Karpas-422 (cell line): Measurements from ENCODE around the gene CST2. TPM values are rescaled to one million over a fixed set of nuclear protein-coding genes. Genes with fewer than 3 reads are reported as not detected.
"Not testable (repeated sequence)": the region's sequence is repeated elsewhere in the genome, so short reads cannot be mapped to it uniquely, and the experiment has no call there.

Source experiments
- DNase-seq: peaks from one replicate; pipeline ENCODE4 v3.0.0-alpha.2; 2015
- H2AFZ ChIP-seq: fragments of 200-600 bp; sonication (generic); 2 replicates; pipeline ENCODE4 v1.6.1; 2014; ENCODE audit warnings: antibody characterized with exemption, low read length, mixed read lengths
- H3K27ac ChIP-seq: fragments of 200-600 bp; sonication (generic); 2 replicates; pipeline ENCODE4 v1.5.1; 2014; ENCODE audit warnings: mild to moderate bottlenecking, low read length, moderate library complexity
- H3K27me3 ChIP-seq: fragments of 200-600 bp; sonication (generic); 2 replicates; pipeline ENCODE4 v1.6.1; 2014; ENCODE audit warnings: low read length, mixed read lengths
- H3K36me3 ChIP-seq: fragments of 200-600 bp; sonication (generic); 2 replicates; pipeline ENCODE4 v1.6.1; 2014; ENCODE audit warnings: low read length, mixed read lengths; ENCODE audit not compliant: insufficient read depth
- H3K4me1 ChIP-seq: fragments of 200-600 bp; sonication (generic); 2 replicates; pipeline ENCODE4 v1.6.1; 2014; ENCODE audit warnings: mild to moderate bottlenecking, low read length, mixed read lengths
- H3K4me2 ChIP-seq: fragments of 200-600 bp; sonication (generic); 2 replicates; pipeline ENCODE4 v1.6.1; 2014; ENCODE audit warnings: low read length, low read depth, mild to moderate bottlenecking; ENCODE audit not compliant: poor library complexity, severe bottlenecking
- H3K4me3 ChIP-seq: fragments of 200-600 bp; sonication (generic); 2 replicates; pipeline ENCODE4 v1.5.1; 2014; ENCODE audit warnings: mild to moderate bottlenecking, antibody characterized with exemption, low read length, mixed read lengths
- H3K79me2 ChIP-seq: fragments of 200-600 bp; sonication (generic); 2 replicates; pipeline ENCODE4 v1.6.1; 2014; ENCODE audit warnings: mild to moderate bottlenecking, low read length, mixed read lengths
- H3K9ac ChIP-seq: fragments of 200-600 bp; sonication (generic); 2 replicates; pipeline ENCODE4 v1.6.0; 2014; ENCODE audit warnings: low read length
- H3K9me2 ChIP-seq: fragments of 200-600 bp; sonication (generic), shearing (Covaris generic); replicated peaks from 2 replicates; pipeline ENCODE4 v1.6.0; 2014; ENCODE audit warnings: mild to moderate bottlenecking, low read length, moderate library complexity; ENCODE audit not compliant: insufficient read depth
- H3K9me3 ChIP-seq: fragments of 300-700, 200-600 bp; sonication (generic); 2 replicates; pipeline ENCODE4 v1.6.1; 2014; ENCODE audit warnings: low read length, mixed read lengths
- H4K20me1 ChIP-seq: fragments of 200-600 bp; sonication (generic); 2 replicates; pipeline ENCODE4 v1.6.1; 2014; ENCODE audit warnings: mild to moderate bottlenecking, antibody characterized with exemption, low read length, low read depth; ENCODE audit not compliant: insufficient read depth
- total RNA-seq: library from RNA; depleted of rRNA; stranded (reverse); fragments of >200 nt; shearing (Covaris generic); gene quantifications from 2 replicates; pipeline ENCODE4 v1.2.3, GENCODE V29; 2014; ENCODE audit warnings: low replicate concordance

The CST2 gene
- total RNA-seq, 1 experiment from 2014 or later, result not detected

GRCh38 chr20:23867152-23867776 lies 40.7 kb upstream of the CST2 start:
- Histone ChIP-seq H3K79me2 (no peaks in the 10 kb centered on the region), H3K4me3 (no peak overlapping the region), H3K9me2 (no peaks in the 10 kb centered on the region), H3K27me3 (no peaks in the 10 kb centered on the region), H3K27ac (no peak overlapping the region), H3K36me3 (no peaks in the 10 kb centered on the region), H4K20me1 (no peaks in the 10 kb centered on the region), H3K9ac (no peak overlapping the region), H2AFZ (no peak overlapping the region), H3K4me2 (no peak overlapping the region), H3K4me1 (no peaks in the 10 kb centered on the region), H3K9me3 (no peaks in the 10 kb centered on the region)
- no peak for DNase-seq

- not testable (repeated sequence) for H2AFZ ChIP-seq, H3K4me1 ChIP-seq, H3K27ac ChIP-seq, H3K4me2 ChIP-seq, H3K27me3 ChIP-seq, H3K36me3 ChIP-seq, H3K9me3 ChIP-seq, DNase-seq, H3K79me2 ChIP-seq, H3K4me3 ChIP-seq, H3K9ac ChIP-seq, H3K9me2 ChIP-seq, H4K20me1 ChIP-seq
Observed at GRCh38 chr20:23860771-23861170, 34.2 kb upstream of the CST2 start.

GRCh38 chr20:23857962-23858595 lies 31.6 kb upstream of the CST2 start:
- DNase-seq, result no peak
- H3K27ac ChIP-seq, result no peak overlapping the region

GRCh38 chr20:23856736-23857135 lies 30.2 kb upstream of the CST2 start:
- no peaks in the 10 kb centered on the region for H3K27me3 ChIP-seq

More at GRCh38 chr20:23857962-23858595, 31.6 kb upstream of the CST2 start:
- Histone ChIP-seq H3K4me3 (no peak overlapping the region), H3K27me3 (no peaks in the 10 kb centered on the region), H2AFZ (no peak overlapping the region), H3K9me3 (no peaks in the 10 kb centered on the region), H4K20me1 (no peaks in the 10 kb centered on the region), H3K9me2 (no peaks in the 10 kb centered on the region), H3K4me1 (no peaks in the 10 kb centered on the region), H3K79me2 (no peaks in the 10 kb centered on the region), H3K36me3 (no peaks in the 10 kb centered on the region), H3K9ac (no peak overlapping the region), H3K4me2 (no peak overlapping the region)

GRCh38 chr20:23856226-23856625 lies 29.7 kb upstream of the CST2 start:
- no peaks in the 10 kb centered on the region for H4K20me1 ChIP-seq
- no peaks in the 10 kb centered on the region for H3K79me2 ChIP-seq
- no peak overlapping the region for H3K9ac ChIP-seq
- H3K9me3 ChIP-seq, result no peaks in the 10 kb centered on the region
- H3K4me2 ChIP-seq, result no peak overlapping the region
- H3K27ac ChIP-seq, result no peak overlapping the region
- H3K36me3 ChIP-seq, result no peaks in the 10 kb centered on the region
- no peaks in the 10 kb centered on the region for H3K9me2 ChIP-seq
- no peaks in the 10 kb centered on the region for H3K4me1 ChIP-seq
- H3K27me3 ChIP-seq, result no peaks in the 10 kb centered on the region
- DNase-seq, result no peak
- no peak overlapping the region for H2AFZ ChIP-seq
- H3K4me3 ChIP-seq, result no peak overlapping the region

More at GRCh38 chr20:23856736-23857135, 30.2 kb upstream of the CST2 start:
- no peaks in the 10 kb centered on the region for H3K4me1 ChIP-seq
- H3K79me2 ChIP-seq, result no peaks in the 10 kb centered on the region
- no peaks in the 10 kb centered on the region for H3K9me2 ChIP-seq
- no peak overlapping the region for H3K27ac ChIP-seq
- H3K9ac ChIP-seq, result no peak overlapping the region
- no peak for DNase-seq
- H3K4me3 ChIP-seq, result no peak overlapping the region
- H4K20me1 ChIP-seq, result no peaks in the 10 kb centered on the region
- H3K36me3 ChIP-seq, result no peaks in the 10 kb centered on the region
- no peaks in the 10 kb centered on the region for H3K9me3 ChIP-seq
- no peak overlapping the region for H2AFZ ChIP-seq
- H3K4me2 ChIP-seq, result no peak overlapping the region

GRCh38 chr20:23841693-23842092 lies 15.2 kb upstream of the CST2 start:
- Histone ChIP-seq H3K4me1 (no peaks in the 10 kb centered on the region), H3K4me2 (no peak overlapping the region), H3K9me3 (no peaks in the 10 kb centered on the region), H3K27me3 (no peaks in the 10 kb centered on the region), H2AFZ (no peak overlapping the region), H3K36me3 (no peaks in the 10 kb centered on the region), H4K20me1 (no peaks in the 10 kb centered on the region), H3K9me2 (no peaks in the 10 kb centered on the region), H3K9ac (no peak overlapping the region), H3K79me2 (no peaks in the 10 kb centered on the region), H3K27ac (no peak overlapping the region), H3K4me3 (no peak overlapping the region)
- no peak for DNase-seq

- no peaks in the 10 kb centered on the region for H3K4me1 ChIP-seq
- no peaks in the 10 kb centered on the region for H3K79me2 ChIP-seq
- H3K4me2 ChIP-seq, result no peak overlapping the region
- DNase-seq, result no peak
- H3K36me3 ChIP-seq, result no peaks in the 10 kb centered on the region
- H3K9ac ChIP-seq, result no peak overlapping the region
- no peaks in the 10 kb centered on the region for H4K20me1 ChIP-seq
- H3K4me3 ChIP-seq, result no peak overlapping the region
- H3K9me2 ChIP-seq, result no peaks in the 10 kb centered on the region
- H3K27ac ChIP-seq, result no peak overlapping the region
- H2AFZ ChIP-seq, result no peak overlapping the region
- no peaks in the 10 kb centered on the region for H3K27me3 ChIP-seq
- no peaks in the 10 kb centered on the region for H3K9me3 ChIP-seq
Observed at GRCh38 chr20:23835716-23836115, 9.2 kb upstream of the CST2 start.

- H3K4me1 ChIP-seq, result no peaks in the 10 kb centered on the region
- no peaks in the 10 kb centered on the region for H3K27me3 ChIP-seq
- no peaks in the 10 kb centered on the region for H3K36me3 ChIP-seq
- H3K4me2 ChIP-seq, result no peak overlapping the region
- no peak overlapping the region for H3K27ac ChIP-seq
- no peak overlapping the region for H3K9ac ChIP-seq
- no peak overlapping the region for H2AFZ ChIP-seq
- H3K9me2 ChIP-seq, result no peaks in the 10 kb centered on the region
- no peaks in the 10 kb centered on the region for H3K9me3 ChIP-seq
- H3K4me3 ChIP-seq, result no peak overlapping the region
- DNase-seq, result no peak
- no peaks in the 10 kb centered on the region for H4K20me1 ChIP-seq
- no peaks in the 10 kb centered on the region for H3K79me2 ChIP-seq
Observed at GRCh38 chr20:23832775-23833513, 6.4 kb upstream of the CST2 start.
